ENCODE results near the gene COQ7.
A peak's percentile ranks its signal among the peaks of the same experiment; 100 is the strongest.

Gene COQ7

DNA sequence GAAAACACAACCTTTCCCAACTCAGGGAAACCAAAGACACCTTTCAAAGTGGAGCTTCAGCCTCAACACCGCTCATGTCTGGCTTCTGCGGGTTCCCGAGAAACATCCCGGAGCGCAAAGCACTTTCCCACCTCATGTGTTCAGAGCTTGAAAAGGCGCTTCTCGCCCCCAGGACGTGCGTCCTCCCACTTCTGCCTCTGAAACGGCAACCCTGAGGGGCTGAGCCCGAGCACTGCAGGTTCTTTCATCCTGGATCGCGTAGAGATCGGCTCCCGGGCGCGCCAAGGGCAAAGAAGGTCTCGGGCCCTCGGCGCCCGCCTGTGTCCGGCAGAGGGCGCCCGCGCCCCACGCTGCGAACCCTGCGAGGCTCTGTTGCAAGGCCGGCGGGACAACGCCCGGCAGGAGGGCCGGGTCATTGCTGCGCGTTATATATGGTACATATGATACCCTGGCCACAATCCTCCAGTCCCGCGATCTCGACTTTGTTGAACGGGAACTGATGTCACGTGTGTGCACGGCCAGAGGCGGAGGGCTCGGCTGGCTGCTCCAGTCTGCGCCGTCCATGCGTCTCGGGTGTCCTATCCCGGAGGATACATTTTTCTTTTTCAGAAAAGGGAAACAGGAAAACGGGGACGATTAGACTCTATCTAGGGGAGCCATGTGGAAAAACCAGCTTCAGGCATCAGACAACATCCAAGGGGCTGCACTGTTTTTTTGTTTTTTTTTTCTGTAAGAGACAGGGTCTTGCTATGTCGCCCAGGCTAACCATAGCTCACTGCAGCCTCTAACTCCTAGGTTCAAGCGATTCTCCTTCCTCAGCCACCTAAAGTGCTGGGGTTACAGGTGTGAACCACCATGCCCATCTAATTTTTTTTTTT lies 19.1 kb downstream of the COQ7 start:
- TF ChIP-seq, protein P1, sequence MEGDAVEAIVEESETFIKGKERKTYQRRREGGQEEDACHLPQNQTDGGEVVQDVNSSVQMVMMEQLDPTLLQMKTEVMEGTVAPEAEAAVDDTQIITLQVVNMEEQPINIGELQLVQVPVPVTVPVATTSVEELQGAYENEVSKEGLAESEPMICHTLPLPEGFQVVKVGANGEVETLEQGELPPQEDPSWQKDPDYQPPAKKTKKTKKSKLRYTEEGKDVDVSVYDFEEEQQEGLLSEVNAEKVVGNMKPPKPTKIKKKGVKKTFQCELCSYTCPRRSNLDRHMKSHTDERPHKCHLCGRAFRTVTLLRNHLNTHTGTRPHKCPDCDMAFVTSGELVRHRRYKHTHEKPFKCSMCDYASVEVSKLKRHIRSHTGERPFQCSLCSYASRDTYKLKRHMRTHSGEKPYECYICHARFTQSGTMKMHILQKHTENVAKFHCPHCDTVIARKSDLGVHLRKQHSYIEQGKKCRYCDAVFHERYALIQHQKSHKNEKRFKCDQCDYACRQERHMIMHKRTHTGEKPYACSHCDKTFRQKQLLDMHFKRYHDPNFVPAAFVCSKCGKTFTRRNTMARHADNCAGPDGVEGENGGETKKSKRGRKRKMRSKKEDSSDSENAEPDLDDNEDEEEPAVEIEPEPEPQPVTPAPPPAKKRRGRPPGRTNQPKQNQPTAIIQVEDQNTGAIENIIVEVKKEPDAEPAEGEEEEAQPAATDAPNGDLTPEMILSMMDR (conservative IDR thresholded peaks at IDR 0.05), result peak; percentile 99
- TF ChIP-seq ZFX (IDR thresholded peaks at IDR 0.05), result no peak
- H3K27ac ChIP-seq, result peak overlapping the region; percentile 41

DNA sequence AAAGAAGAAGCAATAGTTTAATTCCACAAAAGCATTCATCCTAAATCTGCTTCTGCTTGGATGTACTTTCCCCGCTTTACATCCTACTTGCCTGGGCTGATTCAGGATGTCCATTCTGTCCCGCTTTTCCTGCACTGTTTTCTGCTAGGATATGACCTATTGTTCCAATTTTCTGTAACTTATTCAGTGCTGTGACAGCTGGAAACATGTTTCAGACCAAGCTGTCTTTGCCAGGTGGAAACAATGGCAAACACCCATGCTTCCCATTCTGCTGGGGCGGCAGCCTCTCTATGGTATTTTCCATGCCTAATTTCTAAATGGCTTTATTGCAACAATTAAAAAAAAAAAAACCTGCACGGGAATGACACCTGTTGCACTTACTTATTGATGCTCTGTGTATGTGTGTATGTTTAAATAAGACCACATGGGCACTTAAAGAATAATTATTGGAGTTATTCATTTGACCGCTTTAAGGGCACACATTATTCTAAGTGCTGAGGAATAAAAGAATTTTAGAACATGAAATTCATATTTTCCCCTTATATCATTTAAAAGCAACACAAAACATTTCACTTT lies 21.0 kb downstream of the COQ7 start:
- TF ChIP-seq, protein P1 (conservative IDR thresholded peaks at IDR 0.05), result no peak
- no peak for TF ChIP-seq ZFX (IDR thresholded peaks at IDR 0.05)
- no peak overlapping the region for H3K27ac ChIP-seq

DNA sequence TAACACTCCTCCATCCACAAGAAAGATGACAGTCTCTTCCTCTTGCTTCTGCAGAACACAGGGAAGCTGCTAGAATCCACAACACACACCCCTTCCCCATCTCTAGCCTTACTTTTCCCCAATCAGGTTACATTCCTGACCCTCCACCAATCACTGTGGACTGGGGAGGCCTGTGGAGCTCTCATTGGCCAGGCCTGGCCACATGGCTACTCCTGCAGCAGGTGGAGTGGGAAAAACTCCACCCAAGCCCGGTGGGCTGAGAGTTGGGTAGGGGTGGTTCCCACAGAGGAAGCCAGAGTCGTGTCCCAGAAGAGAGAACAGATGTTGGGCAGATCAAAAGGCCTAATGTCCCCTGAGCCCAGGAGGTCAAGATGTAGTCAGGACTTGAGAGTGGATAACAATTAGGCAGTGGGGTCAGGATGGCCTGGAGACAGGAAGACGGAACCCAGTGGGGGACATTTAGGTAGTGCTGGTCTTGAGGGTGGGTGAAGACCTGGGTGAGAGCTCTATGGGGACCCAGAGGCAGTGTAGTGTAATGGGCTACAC lies 22.1 kb downstream of the COQ7 start:
- TF ChIP-seq, protein P1 (conservative IDR thresholded peaks at IDR 0.05), result no peak
- no peak for TF ChIP-seq ZFX (IDR thresholded peaks at IDR 0.05)
- no peak overlapping the region for H3K27ac ChIP-seq

DNA sequence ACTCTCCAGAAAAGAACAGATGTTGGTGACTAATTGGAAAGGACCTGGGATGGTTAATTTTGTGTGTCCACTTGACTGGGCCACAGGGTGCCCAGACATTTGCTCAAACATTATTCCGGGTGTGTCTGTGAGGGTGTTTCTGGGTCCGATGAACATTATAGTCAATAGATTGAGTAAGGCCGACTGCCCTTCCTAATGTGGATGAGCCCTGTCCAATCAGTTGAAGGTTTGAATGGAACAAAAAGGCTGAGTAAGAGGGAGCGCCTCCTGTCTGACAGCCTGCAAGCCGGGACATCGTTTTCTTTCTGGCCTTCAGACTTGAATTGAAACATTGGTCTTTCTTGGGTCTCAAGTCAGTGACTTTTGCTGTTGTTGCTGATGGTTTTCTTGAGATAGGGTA lies 23.5 kb downstream of the COQ7 start:
- TF ChIP-seq, protein P1 (conservative IDR thresholded peaks at IDR 0.05), result no peak
- TF ChIP-seq ZFX (IDR thresholded peaks at IDR 0.05), result no peak
- no peak overlapping the region for H3K27ac ChIP-seq

DNA sequence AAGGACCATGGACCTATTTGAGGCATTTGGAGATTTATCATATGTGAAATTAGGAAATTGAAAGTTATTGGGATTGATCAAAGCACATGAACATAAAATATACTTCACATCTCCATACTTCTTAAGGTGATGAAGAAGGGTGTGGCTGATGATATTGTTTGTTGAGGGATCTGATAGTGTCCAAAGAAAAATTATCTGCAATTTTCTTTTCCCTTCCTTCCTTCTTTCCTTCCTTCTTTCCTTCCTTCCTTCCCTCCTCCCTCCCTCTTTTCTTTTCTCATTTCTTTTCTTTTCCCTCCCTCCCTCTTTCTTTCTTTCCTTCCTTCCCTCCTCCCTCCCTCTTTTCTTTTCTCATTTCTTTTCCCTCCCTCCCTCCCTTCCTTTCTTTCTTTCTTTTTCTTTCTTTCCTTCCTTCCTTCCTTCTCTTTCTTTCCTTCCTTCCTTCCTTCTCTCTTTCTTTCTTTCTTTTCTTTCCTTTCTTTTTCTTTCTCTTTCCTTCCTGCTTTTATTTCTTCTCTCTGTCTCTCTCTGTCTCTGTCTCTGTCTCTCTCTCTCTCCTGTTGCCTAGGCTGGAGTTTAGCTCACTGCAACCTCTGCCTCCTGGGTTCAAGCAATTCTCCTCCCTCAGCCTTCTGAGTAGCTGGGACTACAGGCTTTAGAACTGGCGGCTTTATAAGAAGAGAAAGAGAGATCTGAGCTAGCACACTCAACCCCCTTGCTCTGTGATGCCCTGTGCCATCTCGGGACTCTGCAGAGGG lies 25.4 kb downstream of the COQ7 start:
- TF ChIP-seq, protein P1 (conservative IDR thresholded peaks at IDR 0.05), result no peak
- TF ChIP-seq ZFX (IDR thresholded peaks at IDR 0.05), result no peak
- no peak overlapping the region for H3K27ac ChIP-seq

DNA sequence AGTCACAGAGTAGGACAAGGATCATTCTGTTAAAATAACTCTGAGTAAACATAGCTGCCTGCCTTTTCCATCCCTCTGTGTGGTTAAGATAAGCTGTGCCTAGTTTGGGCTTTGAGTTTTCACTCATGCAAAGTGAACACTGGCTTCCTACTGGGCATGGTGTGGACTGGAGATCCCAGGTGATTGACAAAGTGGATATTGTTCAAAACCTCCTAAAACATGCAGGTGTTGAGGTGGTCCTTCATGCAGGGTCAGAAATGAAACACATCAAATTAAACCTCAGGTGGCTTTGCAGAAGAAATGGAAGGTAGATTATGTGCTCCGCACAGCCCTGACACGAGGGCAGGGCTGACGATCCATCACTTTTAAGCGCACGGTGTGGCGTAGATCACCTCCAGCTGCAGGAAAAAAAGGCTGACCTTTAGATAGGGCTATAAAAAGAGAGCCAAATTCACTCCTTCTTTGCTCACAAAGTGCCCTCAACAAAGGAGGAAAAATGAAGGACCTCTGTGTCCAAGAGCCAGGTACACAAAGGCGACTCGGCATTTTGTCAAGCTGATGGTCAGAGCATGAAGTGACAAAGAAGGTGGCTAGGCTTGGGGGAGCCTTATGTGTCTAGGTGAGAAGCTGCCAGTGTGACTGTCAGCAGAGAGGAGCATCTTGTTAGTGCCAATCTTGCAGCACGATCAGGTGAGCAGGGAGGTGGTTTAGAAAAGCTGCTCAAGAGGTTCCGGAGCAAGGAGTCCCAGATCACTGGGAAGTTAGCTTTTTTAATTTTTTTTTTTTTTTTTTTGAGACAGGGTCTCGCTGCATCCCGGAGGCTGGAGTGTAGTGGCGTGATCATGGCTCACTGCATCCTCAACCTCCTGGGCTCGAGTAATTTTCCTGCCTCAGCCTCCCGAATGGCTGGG lies 26.5 kb downstream of the COQ7 start:
- no peak overlapping the region for H3K27ac ChIP-seq

More for the DNA sequence above, 26.5 kb downstream of the COQ7 start:
- TF ChIP-seq, protein P1 (conservative IDR thresholded peaks at IDR 0.05), result no peak
- TF ChIP-seq ZFX (IDR thresholded peaks at IDR 0.05), result no peak
